CD4-positive, alpha-beta T cell treated with Interleukin-2 at 100 ng/mL for 4 hours (primary cell): ENCODE data around the gene MCM5.
"Not testable (repeated sequence)": the region's sequence is repeated elsewhere in the genome, so short reads cannot be mapped to it uniquely, and the experiment has no call there.

Source experiments
- DNase-seq: peaks from one replicate; pipeline ENCODE4 v3.0.0-alpha.2; 2020; ENCODE audit warnings: low spot score

MCM5 gene

GRCh38 chr22:35379146-35379993, 20.6 kb upstream of the MCM5 start:
- DNase-seq = no peak

- DNase-seq = no peak
Observed at GRCh38 chr22:35380013-35380412, 19.9 kb upstream of the MCM5 start.

- peak; percentile 42 for DNase-seq
Observed at GRCh38 chr22:35380537-35381423, 19.2 kb upstream of the MCM5 start, which contains the start of gene HMOX1. TSS of gene HMOX1 (plus strand) at chr22:35381096. CDS start at chr22:35381174, 78 bp downstream.

GRCh38 chr22:35381424-35382009, 18.4 kb upstream of the MCM5 start:
- DNase-seq = no peak

GRCh38 chr22:35383679-35384071, 16.3 kb upstream of the MCM5 start:
- no peak for DNase-seq

GRCh38 chr22:35384527-35384926, 15.4 kb upstream of the MCM5 start:
- DNase-seq = no peak

GRCh38 chr22:35384975-35385588, 14.9 kb upstream of the MCM5 start:
- DNase-seq = no peak

GRCh38 chr22:35386670-35387288, 13.2 kb upstream of the MCM5 start:
- no peak for DNase-seq

GRCh38 chr22:35390933-35391332, 9.0 kb upstream of the MCM5 start:
- DNase-seq = no peak

GRCh38 chr22:35392357-35392756, 7.6 kb upstream of the MCM5 start:
- DNase-seq = no peak

GRCh38 chr22:35393116-35394010, 6.6 kb upstream of the MCM5 start:
- DNase-seq = no peak

- DNase-seq = no peak
Observed at GRCh38 chr22:35394011-35394312, 6.0 kb upstream of the MCM5 start.

- DNase-seq = no peak
Observed at GRCh38 chr22:35394810-35395563, 5.0 kb upstream of the MCM5 start.

GRCh38 chr22:35396622-35397021, 3.3 kb upstream of the MCM5 start:
- DNase-seq = not testable (repeated sequence)

- DNase-seq = no peak
Observed at GRCh38 chr22:35397095-35397904, 2.6 kb upstream of the MCM5 start.

GRCh38 chr22:35398591-35398973, 1.4 kb upstream of the MCM5 start:
- DNase-seq = no peak

GRCh38 chr22:35399114-35399677, 744 bp upstream of the MCM5 start:
- DNase-seq = no peak

- no peak for DNase-seq
Observed at GRCh38 chr22:35400501-35400790, 506 bp downstream of the MCM5 start.

- DNase-seq = no peak
Observed at GRCh38 chr22:35401863-35402262, 1.9 kb downstream of the MCM5 start.
